Activated CD8-positive, alpha-beta memory T cell treated with anti-CD3 and anti-CD28 coated beads, Interleukin-2, amount 50 U/mL, for 1 hour (primary cell): Measurements from ENCODE around the gene BMAL2.

Source experiments
- DNase-seq: peaks from one replicate; pipeline ENCODE4 v3.0.0-alpha.2; 2020; ENCODE audit errors: extremely low read depth

BMAL2 gene

GRCh38 chr12:27355979-27356378, 23.3 kb downstream of the BMAL2 start:
- no peak for DNase-seq

GRCh38 chr12:27359578-27360340, 27.1 kb downstream of the BMAL2 start:
- DNase-seq, result no peak

- no peak for DNase-seq
Measured at GRCh38 chr12:27361372-27361771, 28.7 kb downstream of the BMAL2 start.

GRCh38 chr12:27366621-27367020, 34.0 kb downstream of the BMAL2 start:
- no peak for DNase-seq

- DNase-seq, result no peak
Measured at GRCh38 chr12:27367078-27367477, 34.4 kb downstream of the BMAL2 start.

GRCh38 chr12:27382171-27382795, 49.6 kb downstream of the BMAL2 start:
- DNase-seq, result no peak
